NCI-H2107 (cell line): ENCODE measurements around the gene ACSF2.

ENCODE experiments used
- DNase-seq: peaks from one replicate; lab custom pipeline; 2025; lab: John Stamatoyannopoulos, UW

ACSF2 gene

DNA sequence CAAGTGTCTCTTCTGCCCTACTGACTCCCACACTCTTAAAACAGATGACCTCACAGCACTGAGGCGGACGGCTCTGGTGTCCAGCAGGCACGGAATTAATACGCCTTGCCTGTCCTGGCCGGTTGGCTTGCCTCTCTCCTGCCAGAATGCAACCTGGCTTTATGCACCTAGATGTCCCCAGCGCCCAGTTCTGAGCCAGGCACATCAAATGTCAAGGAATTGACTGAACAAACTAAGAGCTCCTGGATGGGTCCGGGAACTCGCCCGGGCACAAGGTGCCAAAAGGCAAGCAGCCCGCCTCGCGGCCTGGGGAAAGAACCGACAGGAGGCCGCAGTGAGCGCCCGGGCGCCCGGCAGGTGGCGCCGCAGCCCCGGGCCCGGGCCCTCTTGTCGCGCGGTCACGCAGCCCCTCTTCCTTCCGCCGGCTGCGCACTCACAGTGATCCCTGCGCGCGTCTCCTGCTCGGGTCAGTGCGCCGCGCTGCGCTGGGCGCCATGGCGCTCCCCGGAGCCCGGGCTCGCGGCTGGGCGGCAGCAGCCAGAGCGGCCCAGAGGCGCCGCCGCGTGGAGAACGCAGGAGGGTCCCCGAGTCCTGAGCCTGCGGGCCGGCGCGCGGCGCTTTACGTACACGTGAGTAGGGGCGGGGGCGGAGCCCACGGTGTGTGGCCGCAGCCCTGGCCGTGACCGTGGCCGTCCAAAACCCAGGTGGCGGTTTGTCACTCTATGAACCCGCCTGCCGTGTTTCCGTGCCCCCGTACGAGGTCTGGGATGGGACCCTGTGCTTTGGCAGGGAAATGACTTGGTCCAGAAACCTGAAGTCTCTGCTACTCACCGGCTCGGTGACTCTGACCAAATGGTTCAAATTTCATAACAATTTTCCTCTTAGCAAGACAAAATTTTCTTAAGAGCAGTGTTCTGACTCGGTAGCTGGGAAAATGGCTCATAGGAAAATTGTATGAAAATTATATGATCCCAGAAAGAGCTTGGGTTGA, 52.7 kb downstream of the ACSF2 start, which contains the start of gene RSAD1:
Gene RSAD1 (plus strand): TSS at position 470 of the 991 bp plus-strand sequence. CDS start 25 bp downstream, at position 495.
- peak; percentile 80 for DNase-seq

GRCh38 chr17:50479522-50480141, 53.6 kb downstream of the ACSF2 start:
- peak; percentile 44 for DNase-seq

DNA sequence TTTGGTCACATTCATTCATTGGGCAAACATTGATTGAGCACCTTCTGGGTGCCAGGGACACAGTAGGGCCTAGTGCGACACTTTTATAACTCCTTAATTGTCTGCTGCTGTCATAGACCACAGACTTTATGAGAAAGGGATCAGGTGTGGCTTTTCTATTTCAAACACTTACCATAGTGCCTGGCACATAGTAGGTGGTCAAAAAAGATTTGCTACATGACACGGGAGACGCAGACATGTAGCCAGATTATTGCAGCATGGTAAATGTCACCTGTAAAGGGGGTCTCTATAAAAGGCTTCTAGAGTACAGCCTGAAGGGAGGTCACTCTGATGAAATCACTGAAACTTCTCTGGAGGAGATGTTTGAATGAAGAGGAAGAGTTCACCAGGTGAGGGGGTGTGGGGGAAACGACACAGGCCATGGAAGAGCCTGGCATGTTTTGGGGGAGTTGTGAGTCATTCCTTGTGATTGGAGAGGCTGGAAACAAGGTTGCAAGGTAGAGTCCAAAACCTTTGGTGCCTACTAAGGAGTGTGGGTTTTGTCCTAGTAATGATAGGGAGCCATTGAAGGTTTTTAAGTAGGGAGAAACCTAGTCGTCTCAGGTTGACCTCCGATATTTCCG, 54.2 kb downstream of the ACSF2 start:
- DNase-seq = no peak

DNA sequence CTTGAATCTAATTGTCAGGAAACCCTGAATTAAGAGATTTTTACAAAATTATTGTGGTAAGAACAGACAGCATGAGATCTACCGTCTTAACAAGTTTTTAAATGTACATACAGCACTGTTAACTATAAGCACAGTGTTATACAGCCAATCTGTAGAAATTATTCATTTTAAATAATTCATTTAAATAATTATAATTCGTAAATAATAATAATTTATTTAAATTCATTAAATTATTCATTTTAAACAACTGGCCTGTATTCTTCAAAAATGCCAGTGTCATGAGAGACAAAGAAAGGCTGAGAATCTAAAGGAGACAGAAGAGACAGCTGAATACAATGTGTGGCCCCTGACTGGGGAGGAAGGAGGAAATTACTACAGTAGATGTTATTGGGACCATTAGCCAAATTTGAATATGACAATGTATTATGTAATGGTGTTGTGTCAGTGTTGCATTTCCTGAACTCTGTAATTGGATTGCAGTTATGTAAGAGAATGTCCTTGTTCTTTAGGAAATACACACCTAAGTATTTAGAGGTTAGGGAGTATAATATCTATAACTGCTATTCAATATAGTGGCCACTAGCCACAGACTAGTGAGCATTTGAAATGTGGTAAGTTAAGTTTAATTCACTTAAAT, 55.0 kb downstream of the ACSF2 start:
- DNase-seq = no peak

DNA sequence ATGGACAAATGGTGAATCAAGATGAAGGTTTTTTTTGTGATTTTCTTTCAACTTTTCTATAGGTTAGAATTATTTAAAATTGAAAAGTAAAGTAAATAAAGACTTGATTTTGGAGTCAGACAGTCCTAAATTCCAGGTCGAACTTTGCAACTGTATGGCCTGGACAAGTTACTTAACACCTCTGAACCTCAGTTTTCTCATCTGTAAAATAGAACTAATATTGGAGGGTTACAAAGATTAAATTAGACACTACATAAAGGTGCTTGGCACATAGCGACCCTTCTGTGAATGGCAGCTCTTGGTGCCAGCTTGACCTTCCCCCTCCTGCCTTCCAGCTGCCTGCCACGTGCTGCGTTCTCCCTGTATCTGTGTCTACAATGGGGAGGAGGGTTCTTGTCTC, 55.6 kb downstream of the ACSF2 start:
- DNase-seq = no peak

GRCh38 chr17:50482110-50482509, 56.1 kb downstream of the ACSF2 start:
- no peak for DNase-seq

DNA sequence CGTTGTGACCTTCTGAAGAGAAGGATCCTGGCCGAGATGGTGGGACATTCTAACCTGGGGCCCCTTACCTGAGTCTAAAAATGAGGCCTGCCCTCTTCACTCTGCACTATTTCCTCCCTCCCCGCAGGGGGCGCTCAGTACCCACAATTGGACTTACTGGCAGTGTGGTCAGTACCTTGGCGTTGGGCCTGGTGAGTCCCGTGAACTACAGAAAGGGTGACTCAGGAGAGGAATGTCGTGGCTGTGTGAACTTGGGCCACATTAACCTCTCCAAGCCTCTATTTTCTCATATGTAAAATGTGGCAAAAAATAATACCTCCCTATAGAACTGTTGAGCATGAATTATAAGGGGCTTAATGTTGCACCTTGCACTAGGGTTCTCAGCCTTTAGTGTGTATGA, 56.5 kb downstream of the ACSF2 start:
- DNase-seq = peak; percentile 55

DNA sequence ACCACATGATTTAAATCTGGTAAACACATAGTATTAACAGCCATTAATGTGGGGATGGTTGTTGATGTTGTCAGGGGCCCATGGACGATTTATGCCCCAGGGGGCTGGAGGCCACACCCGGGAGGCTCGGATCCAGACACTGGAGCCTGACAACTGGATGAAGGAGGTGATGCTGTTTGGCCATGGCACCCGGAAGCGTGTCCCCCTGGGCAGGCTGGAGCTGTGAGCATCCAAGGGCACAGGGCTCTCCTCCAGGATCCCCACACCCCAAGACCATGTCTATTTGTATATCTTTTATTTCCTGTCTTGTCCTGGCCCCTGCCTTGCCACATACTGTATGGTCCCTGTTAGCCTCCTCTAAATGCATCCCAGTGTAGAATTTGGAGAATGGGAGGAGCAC, 57.2 kb downstream of the ACSF2 start:
- no peak for DNase-seq

- DNase-seq = no peak
Observed at GRCh38 chr17:50484386-50485155, 58.6 kb downstream of the ACSF2 start.

DNA sequence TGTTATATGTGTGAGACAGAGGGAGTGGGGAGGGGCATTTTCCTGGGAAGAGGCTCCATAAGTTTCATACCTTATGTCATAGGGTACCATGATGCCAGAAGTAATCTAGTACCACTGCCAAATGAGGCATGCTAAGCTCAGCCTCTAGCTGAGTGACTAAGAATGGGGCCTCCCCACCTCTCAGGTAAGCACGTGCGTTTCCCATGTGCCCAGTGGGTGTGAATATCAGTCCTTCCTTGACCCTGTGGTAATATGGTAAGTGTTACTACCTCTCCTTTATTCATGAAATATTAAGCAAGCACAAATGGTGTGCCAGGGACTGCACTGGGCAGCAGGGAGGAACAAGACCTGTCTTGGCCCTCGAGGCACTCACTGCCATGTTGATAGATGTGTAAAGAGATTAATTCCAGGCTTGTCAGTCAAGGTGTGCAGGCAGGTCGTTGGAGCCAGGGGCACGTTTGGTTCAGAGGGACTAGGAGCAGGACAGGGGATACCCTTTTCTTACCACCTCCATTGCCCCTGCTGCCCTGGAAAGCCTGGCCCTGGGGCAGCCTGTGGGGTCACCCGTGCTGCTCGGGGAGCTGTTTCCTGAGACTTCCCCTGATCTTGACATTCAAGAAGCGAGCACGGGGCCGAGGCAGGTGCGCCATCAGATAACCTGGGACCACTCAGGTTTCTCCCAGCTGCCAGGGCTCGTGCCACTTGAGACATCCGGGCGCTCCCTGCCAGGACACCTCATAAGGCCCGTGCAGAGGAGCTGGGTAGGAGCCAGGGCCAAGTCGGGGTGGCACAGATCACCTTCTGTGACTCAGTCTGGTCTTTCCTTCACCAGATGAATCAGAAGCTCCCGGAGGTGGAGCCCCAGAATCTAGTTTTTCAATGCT, 61.4 kb downstream of the ACSF2 start:
- DNase-seq = no peak

- no peak for DNase-seq
Observed at GRCh38 chr17:50488880-50489279, 62.9 kb downstream of the ACSF2 start.

- no peak for DNase-seq
Observed at GRCh38 chr17:50491505-50491904, 65.5 kb downstream of the ACSF2 start.

DNA sequence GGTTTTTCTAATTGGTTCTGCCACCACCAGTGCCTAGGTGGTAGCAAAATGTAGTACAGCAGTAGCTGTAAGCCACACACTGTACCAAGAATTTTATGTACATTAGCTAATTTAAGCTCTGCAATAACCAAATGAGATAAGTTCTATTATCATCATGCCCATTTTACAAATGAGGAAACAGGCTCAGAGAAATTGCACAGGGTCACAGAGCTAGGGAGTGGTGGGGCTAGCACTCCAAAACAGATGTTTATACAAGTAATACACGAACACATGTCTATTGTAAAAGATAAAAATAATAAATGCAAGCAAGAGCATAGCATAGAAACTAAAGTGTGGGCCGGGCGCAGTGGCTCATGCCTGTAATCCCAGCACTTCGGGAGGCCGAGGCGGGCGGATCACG, 66.2 kb downstream of the ACSF2 start:
- no peak for DNase-seq

DNA sequence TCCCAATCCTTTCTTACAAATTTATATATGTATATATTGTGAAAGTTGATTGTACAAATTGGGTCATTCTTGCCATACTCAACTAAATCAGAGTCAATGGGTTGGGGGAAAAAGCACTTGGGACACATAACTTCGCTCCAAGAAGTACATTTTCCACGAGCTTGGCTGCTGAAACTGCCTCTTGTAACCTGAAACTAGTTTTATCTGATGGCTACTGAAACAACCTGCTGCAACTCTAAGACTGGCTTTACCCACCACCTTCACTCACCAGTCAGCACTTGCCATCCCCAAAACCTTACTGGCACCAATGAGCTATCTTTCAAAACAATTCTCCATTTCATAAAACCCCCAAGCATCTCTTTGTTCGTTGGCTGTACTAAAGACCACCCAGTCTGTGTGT, 67.7 kb downstream of the ACSF2 start:
- no peak for DNase-seq

DNA sequence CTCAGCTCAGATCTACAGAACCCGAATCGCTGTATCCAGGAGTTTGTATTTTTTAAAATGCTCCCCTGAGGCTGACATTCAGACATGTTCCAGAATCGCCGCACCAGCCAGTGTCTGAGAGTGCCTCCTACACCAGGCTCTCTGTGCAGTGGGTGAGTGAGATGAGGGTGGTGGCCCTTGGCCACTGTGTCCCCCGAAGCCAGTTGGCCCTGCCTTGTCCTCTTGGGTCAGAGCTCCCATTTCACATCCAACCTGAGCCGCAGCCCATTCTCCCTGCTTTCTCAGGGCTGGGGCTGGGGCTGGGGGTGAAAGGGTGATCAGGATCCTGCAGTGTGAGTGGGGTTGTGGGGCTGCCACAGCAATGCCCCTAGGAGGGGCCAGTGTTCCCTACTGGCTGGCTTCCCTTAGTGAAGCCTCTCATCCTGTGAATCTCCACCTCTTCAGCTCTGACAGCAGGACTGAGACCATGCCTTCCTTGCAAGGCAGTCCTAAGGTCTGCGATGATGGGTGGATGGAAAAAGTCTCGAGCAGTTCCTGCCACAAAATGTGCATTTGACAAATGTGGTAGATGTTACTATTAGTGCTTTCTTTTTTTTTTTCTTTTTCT, 69.3 kb downstream of the ACSF2 start:
- DNase-seq = no peak

GRCh38 chr17:50495918-50496317, 69.9 kb downstream of the ACSF2 start:
- no peak for DNase-seq

DNA sequence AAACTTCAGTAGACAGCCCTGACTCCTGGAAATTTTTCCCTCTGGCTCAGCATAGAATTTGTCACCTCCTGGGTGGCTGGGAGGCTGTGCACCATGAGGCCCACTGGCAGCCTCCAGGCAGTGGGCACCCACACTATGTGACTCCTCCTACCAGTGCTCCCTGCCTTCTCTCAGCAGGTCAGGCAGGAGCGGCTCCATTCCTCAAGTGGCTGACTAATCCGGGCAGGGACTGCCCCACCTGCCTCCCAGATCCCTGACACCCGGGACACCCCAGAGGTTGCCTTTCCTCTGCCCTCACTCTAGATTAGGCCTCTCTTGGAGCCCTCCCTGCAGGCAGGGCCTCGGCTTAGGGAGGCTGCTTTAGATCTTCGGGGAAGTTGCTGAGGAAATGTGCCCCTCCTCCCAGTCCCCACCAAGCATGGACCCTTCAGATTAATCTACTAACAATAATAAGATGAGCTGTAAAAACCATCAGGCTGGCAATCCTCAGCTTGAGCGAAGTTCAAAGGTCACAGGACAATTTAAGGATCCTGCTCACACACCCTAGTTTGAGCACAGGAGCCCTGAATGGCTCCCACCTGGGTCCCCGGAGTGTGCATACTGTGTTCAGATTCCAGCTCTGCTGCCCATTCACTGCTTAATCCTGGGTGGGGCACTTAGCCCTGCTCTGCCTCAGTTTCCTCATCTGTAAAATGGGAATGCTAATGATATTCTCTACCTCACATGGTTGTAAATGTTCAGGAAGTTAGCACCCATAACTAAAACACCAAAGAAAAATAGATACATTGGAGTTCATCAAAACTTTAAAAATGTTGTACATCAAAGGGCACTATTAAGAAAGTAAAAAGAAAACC, 72.2 kb downstream of the ACSF2 start:
- DNase-seq = no peak

GRCh38 chr17:50499270-50499669, 73.3 kb downstream of the ACSF2 start:
- no peak for DNase-seq

- DNase-seq = no peak
Observed at GRCh38 chr17:50499721-50500120, 73.7 kb downstream of the ACSF2 start.
